ENCODE data around the gene TTLL11.

Gene TTLL11

GRCh38 chr9:121857928-121858327 lies 235.2 kb downstream of the TTLL11 start:
- DNase-seq (ENCODE audit: low read depth in 2 of 2) = no peak

- no peak for DNase-seq (ENCODE audit: low read depth in 2 of 2)
Measured at GRCh38 chr9:121855476-121855875, 237.6 kb downstream of the TTLL11 start.

DNA sequence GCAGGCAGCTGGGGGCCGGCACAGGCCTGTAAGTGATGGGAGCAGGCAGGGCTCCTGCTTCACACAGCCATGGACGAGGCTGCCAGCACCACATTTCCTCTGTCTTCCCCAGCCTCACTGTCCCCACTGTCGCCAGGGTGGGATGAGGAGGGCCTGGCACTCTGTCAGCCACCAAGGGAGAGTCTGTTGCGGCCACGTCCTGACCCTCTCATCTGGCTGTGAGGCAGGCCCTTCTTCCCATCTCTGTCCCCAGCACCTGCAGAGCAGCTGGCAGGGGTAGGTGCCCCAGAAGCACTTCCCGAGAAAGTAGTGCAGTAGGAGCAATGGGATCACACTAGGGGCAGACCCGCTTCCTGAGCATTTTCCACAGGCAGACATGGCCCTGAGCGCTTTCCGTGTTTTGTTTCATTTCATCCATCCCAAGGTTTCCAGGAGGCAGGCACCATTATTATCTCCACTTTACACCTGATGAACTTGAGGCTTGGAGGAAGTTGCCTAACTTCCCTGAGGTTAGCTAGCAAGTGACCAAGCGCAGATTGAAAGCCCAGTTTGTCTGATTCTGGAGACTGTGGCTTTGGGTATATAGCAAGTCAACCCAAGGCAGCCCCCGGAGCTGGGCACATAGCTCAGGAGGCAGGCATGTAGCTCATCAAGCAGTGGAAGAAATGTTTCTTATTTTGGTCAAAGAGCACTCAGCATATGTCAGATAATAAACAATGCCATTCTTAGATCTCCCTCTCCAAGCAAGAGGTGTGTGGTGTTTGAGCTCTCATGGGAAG lies 239.3 kb downstream of the TTLL11 start:
- no peak for DNase-seq (ENCODE audit: low read depth in 2 of 2)

DNA sequence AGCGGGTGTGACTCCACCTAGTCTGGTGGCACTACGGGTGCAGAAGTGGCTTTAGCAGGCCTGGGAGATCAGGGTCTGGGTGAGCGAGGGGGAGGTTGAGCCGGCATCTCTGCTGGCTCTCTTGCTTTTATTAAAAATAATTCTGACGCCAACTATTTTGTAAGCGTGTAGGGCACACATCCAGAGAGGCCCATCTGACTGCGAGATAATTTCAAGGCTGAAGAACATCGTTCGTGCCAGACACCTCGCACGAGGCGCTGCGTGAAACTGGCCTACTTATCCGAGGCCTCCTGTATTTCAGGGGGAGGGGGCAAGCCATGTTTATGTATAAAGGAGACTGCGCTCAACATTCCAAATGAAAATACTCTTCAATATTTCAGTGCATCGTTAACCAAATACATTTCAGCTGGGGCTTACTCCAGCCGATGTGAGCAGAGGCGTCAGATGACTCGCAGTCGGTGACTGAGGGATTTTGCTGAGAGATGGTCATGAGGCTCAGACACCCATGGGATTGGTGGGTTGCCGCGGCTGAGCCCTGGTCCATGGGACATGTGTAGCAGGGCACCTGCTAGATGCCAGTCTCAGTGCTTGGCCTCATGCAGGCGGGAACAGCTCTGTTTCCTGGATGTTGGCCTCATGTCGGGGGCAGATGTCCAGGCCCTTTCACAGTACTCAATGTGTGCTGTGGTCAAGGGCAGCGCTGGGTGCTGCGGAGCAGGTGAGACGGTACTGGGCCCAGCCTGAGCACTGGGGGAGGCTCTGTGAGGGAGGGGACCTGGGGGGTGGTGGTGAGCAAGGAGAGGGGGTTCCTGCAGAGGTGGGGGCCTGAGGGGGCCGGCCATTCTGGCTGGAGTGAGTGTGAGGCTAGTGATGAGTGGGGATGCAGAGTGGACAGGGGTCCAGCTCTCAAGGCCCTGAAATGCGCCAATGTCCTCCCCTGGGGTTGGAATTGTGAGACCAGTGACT lies 240.2 kb downstream of the TTLL11 start:
- no peak for DNase-seq (ENCODE audit: low read depth in 2 of 2)

DNA sequence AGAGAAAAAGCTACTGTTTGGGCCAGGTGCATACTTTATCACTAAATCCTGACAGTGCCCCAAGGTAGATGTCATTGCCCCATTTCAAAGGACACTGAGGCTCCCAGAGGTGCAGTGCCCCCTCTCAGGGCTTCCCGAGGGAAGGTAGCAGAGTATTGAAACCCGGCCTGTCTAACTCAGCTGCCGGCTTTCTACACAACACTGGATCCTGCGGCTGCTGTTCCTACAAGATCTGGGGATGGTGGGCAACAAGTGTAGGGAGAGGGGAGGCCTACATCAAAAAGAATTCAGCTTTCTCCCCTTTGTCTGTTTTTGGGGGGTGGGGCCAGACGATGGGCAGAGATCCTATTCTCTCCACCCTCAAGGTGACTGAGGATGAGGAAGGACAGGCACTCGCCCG lies 240.9 kb downstream of the TTLL11 start:
- no peak for DNase-seq (ENCODE audit: low read depth in 2 of 2)

DNA sequence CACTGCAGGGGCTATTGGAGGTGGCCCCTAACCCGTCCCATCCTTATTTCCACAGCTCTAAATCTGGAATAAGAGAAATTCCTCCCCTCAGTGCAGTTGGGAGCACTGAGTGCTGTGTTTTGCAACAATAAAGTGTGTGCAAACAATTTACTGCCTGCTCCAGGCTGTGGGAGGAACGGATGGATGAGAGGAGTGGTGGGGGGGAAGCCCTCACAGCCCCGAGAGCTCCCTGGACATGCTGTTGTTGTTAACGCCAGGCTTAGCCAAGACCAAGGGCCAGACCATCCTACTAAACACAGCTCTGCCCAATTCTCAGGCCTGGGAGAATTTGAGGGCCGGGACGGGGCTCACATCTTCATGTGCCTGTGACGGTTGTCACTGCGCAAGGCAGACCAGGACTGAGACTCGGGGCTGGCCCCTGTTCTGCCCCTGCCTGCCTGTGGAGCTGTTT lies 241.4 kb downstream of the TTLL11 start:
- no peak for DNase-seq (ENCODE audit: low read depth in 2 of 2)

DNA sequence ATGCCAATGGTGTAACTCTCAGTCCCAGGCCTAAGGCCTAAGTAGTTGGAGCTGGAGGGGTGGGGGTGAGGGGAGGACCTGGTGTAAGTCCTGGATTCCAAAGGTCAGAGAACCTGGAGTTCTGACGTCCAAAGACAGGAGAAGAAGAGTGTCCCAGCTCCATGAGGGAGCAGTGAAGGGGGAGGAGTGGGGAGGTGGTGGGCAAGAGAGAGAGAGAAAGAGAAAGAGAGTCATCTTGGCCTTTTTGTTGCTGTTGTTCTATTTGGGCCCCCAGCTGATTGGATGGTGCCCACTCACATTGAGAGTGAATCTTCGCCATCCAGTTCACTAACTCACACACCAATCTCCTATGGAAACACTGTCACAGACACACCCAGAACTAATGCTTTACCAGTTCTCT lies 242.7 kb downstream of the TTLL11 start:
- DNase-seq (ENCODE audit: low read depth in 2 of 2) = no peak

DNA sequence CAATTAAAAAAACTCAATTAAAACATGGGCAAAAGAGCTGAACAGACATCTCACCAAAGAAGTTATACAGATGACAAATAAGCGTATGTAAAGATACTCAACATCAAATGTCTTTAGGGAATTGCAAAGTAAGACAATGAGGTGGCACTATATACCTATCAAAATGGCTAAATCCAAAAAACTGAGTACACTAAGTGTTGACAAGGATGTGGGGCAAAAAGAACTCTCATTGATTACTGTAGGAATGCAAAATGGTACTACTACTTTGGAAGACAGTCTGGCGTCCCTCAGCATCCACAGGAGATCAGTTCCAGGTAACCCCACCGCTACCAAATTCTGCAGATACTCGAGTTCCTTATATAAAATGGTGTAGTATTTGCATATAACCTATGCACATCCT lies 243.6 kb downstream of the TTLL11 start:
- no peak for DNase-seq (ENCODE audit: low read depth in 2 of 2)

DNA sequence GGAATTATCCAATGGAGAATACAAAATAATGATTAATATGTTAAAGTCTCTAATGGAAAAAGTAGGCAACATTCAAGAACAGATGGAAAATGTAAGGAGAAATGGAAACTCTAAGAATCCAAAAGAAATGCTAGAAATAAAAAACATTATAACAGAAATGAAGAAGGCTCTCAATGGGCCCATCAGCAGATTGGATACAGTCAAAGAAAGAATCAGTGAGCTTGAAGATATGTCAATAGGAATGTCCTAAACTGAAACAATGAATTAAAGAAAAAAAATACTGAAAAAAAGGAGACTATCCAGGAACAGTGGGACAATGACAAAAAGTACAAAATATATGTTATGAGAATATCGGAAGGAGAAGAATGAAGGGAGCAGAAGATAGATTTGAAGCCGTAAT lies 248.5 kb downstream of the TTLL11 start:
- no peak for DNase-seq (ENCODE audit: low read depth in 2 of 2)

GRCh38 chr9:121844098-121844497 lies 249.0 kb downstream of the TTLL11 start:
- no peak for DNase-seq (ENCODE audit: low read depth in 2 of 2)

DNA sequence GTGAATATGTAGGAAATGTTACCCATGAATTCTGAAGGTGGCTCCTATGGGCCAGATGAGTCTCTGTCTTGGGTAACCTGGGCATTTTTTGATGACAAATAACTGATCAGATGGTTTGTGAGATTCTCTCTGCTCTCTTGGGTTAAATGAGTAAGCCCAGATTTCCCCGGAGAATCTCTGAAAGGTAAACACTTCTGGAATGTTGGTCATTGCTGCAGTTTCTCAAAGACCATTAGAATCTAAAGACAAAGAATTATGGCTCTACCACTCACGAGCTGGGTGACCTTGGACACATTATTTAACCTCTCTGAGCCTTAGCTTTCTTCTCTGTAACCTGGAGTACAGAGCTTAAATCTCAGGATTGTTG lies 250.5 kb downstream of the TTLL11 start:
- DNase-seq (ENCODE audit: low read depth in 2 of 2) = no peak

DNA sequence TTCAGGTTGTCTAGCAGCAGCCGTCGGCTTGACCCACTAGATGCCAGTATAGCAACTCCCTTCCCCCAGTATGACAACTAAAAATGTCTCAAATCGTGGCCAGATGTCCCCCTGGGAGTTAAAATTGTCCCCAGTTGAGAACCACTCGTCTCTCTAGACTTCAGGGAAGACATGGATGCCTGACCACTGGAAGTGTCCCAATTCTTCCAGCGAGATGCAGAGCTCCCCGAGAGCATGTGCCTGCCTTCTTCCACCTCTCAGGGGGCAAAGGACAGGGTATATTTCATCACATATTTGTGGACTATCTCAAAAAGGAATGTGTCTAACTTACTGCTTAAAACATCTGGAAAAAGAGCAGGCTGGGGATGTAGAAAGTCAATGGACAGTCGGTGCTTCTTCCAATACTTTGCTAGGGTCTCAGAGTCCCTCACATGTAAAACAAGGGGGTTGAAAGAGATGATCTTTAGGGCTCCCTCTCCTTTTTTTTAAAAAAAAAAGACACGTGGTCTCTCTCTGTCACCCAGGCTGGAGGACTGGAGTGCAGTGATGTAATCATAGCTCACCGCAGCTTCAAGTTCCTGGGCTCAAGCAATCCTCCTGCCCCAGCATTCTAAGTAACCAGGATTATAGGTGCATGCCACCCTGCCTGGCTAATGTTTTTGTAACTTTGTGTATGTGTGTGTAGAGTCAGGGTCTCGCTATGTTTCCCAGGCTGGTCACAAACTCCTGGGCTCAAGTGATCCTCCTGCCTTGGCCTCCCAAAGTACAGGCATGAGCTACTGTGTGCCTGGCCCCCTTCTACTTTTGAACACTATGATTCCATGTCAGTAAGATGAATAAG lies 251.1 kb downstream of the TTLL11 start:
- no peak for DNase-seq (ENCODE audit: low read depth in 2 of 2)

- no peak for DNase-seq (ENCODE audit: low read depth in 2 of 2)
Measured at GRCh38 chr9:121840838-121841760, 252.0 kb downstream of the TTLL11 start.

GRCh38 chr9:121839726-121840500 lies 253.2 kb downstream of the TTLL11 start:
- no peak for DNase-seq (ENCODE audit: low read depth in 2 of 2)

- no peak for DNase-seq (ENCODE audit: low read depth in 2 of 2)
Measured at GRCh38 chr9:121838746-121839669, 254.1 kb downstream of the TTLL11 start.

GRCh38 chr9:121837113-121837961 lies 255.8 kb downstream of the TTLL11 start:
- DNase-seq (ENCODE audit: low read depth in 2 of 2) = no peak

GRCh38 chr9:121836366-121836885 lies 256.7 kb downstream of the TTLL11 start:
- no peak for DNase-seq (ENCODE audit: low read depth in 2 of 2)
